HG03135 (cell line): ENCODE measurements around the gene HYDIN.
"Not testable (repeated sequence)": the region's sequence is repeated elsewhere in the genome, so short reads cannot be mapped to it uniquely, and the experiment has no call there.

Experiments used
- ATAC-seq: cut with Tn5 transposase; IDR thresholded peaks from one replicate; pipeline ENCODE4 v1.9.1; 2021; ENCODE audit warnings: mild to moderate bottlenecking, moderate library complexity; ENCODE audit not compliant: unreplicated experiment

The HYDIN gene

DNA sequence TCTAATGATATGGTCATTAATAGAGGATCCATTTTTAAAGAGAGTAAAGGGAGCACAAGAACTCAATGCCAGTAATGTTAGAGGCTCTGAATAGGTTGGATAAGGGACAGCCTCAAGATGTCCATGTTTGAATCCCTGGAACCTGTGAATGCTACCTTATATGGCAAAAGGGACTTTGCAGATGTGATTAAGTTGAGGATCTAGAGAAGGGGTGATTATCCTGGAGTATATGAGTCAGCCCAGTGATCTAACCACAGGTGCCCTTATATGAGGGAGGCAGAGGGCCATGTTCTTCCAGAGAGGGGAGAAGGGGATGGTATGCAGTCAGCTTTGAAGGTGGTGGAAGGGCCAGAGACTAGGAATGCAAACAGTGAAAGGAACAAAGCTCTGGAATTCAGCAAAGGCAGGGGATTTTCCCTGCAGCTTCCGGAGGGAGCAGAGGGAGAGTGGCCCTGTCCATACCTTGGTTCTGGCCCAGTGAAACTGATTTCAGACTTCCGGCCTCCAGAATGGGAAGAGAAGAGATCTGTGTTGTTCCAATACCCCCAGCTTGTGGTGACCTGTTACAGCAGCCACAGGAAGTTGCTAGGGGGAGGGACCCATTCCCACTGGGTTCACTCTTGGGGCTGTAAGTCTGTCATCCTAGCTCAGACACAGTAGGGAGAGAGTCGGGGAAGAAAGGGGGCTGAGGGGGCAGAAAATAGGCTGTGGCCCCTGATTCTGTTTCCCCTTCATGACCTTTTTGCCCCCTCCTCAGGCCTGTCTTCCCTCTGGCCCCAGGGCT lies 220.9 kb downstream of the HYDIN start:
- ATAC-seq, result not testable (repeated sequence)

- not testable (repeated sequence) for ATAC-seq
These were observed 224.0 kb downstream of the HYDIN start for GRCh38 chr16:71006516-71006915.

DNA sequence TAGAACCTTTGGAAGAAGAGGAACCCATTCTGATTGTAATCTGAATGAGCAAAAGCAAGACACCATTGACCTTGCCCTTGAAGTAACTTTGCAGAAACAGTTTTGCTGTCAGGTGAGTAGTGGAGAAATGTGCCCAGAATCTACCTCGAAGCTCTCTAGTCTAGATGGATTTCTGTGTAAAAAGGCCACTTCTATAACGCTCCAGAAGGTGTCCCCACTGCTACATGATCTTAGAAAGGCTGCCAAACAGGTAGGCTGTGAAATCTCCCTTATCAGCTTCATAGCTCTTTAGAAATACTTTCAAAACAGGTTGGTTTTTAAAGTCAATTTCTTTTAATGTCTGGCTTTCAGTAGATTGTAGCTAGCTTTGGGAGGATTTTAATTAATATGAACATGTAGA lies 230.8 kb downstream of the HYDIN start:
- ATAC-seq, result not testable (repeated sequence)

GRCh38 chr16:70995799-70996198 lies 234.7 kb downstream of the HYDIN start:
- ATAC-seq, result not testable (repeated sequence)

- not testable (repeated sequence) for ATAC-seq
These were observed 238.0 kb downstream of the HYDIN start for GRCh38 chr16:70992511-70992910.

DNA sequence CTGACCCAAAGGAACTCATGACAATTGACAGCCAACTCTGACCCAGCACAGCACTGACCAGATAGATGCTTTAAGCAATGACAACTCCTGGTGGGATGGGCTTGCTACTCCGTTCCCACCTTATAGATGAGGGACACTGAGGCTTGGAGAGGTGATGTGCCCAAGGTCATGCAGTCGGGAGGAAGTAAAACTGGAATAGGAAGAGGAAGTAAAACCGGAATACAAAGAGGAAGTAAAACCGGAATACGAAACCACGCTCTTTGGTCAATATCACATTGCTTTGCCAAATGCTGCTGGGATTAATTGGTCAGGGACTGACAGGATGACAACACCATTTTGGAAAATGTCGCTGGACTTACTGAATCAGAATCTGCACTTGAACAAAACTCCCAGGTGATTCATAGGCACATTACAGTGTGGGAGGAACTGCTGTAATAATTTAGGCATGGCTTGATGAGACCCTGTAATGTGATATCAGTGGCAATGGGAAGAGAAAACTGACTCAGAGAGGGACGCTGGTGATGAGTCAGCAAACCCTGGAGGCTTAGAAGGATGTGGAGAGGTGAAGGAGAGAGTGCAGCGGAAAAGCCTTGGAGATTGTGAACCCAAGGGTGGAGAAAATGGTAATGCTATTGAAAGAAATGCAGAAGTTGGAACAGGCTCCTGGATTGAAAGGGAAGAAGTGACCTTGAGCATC lies 243.4 kb downstream of the HYDIN start:
- not testable (repeated sequence) for ATAC-seq

- ATAC-seq, result not testable (repeated sequence)
These were observed 245.8 kb downstream of the HYDIN start for GRCh38 chr16:70984675-70985074.

DNA sequence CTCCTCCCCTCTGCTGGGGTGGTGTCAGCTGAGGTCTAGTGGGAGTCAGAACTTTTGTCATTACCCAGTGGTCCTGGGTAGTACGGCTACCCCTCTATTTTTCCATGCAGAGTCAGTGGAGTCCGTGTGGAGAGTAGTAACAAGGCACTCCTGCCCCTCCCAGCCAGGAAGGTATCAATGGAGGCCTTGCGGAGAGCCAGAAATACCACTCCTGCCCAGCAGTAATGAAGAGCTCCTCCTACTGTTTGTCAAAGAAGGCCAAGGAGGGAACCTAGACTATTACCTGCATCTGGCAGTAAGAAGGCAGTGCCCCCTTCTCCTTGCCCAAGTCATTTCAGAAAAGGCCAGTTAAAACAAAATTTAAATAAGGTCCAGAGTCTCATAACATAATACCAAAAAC lies 262.2 kb downstream of the HYDIN start:
- not testable (repeated sequence) for ATAC-seq

GRCh38 chr16:70960169-70960568 lies 270.4 kb downstream of the HYDIN start:
- ATAC-seq, result not testable (repeated sequence)

DNA sequence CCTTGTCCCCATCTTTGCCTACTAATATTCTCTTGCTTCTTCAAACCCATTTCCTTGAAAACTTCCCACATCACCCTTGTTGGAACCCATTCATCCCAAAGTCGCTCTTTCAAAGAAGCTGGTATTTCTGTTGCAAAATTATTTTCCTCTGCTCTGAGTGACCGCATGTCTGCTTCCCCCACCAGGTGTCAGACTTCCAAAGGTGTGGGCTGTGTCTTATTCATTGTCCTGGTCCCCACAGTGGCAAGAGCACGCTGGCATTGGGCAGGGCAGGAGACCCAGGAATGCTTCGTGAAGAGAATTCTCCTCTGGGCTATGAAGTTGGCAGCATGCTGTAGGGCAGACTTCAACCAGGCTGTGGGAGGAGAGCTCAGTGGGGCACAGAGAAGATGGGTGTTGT lies 275.6 kb downstream of the HYDIN start:
- not testable (repeated sequence) for ATAC-seq

DNA sequence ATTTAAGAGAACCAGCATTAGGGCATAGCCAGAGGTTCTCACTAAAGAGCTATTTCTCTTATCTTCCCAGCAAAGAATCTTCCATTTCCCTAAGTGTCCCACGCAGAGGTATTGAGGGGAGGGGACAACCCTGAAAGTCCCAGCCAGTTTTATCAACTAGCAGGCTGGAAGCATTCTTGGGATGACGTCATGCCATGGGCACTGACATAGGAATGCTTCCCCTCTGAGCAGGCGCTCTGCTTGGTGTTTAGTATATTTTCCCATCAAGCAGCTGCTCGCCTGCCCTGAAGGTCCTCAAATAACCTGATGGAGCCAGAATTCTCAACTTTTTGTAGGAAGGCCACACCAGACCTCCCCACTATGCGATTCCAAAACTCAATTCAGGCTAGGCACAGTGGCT lies 276.7 kb downstream of the HYDIN start:
- ATAC-seq, result not testable (repeated sequence)

GRCh38 chr16:70943551-70943950 lies 287.0 kb downstream of the HYDIN start:
- ATAC-seq, result not testable (repeated sequence)

- not testable (repeated sequence) for ATAC-seq
These were observed 290.7 kb downstream of the HYDIN start for GRCh38 chr16:70939690-70940359.

DNA sequence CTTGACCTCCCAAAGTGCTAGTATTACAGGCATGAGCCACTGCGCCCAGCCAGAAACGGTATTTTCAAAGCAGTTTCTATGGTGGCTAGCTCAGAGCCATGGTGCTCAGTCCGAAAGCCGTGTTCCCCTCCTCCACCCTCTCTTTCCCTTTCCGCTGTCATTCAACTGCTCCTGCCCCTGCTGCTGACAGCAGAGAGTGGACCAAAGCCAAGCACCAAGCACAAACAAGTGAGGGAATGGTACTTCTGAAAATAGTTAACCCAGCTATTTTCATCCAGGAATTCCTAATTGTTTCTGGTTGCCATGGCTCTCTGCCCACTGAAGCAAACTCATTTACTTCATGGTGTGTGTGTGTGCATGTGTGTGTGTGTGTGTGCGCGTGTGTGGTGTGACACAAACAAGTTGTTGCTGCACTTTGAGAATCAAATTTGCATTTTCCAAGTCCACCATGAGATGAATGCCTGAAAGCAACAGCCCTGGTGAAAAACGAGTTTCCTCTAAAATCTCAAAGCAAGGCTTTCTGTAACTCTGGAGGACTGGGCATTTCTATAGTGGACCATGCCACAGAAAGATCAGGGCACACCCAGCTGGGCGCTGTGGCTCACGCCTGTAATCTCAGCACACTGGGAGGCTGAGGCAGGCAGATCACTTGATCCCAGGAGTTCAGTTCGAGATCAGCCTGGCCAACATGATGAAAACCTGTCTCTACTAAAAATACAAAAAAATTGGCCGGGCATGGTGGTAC lies 293.6 kb downstream of the HYDIN start:
- ATAC-seq, result not testable (repeated sequence)

DNA sequence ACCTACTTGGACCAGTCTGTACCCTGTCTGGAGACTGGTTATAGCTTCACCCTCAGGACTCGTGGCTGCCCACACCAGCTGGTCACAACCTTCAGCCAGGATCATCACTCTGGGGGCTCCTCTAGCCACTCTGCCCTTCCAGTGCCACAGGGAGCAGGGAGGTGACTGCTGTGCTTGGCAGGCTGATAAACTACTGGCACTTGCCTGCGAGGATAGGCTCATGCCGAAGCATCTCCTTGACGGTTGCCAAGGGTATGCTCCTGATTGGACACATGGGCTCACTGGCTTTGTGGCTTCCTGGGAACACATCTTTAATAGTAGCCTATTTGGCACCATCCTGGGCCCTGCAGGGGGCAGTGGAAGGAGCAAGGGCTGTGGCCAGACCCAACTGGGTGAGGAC lies 295.2 kb downstream of the HYDIN start:
- ATAC-seq, result not testable (repeated sequence)

GRCh38 chr16:70933746-70934145 lies 296.8 kb downstream of the HYDIN start:
- not testable (repeated sequence) for ATAC-seq

- ATAC-seq, result not testable (repeated sequence)
These were observed 299.8 kb downstream of the HYDIN start for GRCh38 chr16:70930757-70931156.

- not testable (repeated sequence) for ATAC-seq
These were observed 308.4 kb downstream of the HYDIN start for GRCh38 chr16:70922164-70922563.

GRCh38 chr16:70920661-70921060 lies 309.9 kb downstream of the HYDIN start:
- not testable (repeated sequence) for ATAC-seq

- not testable (repeated sequence) for ATAC-seq
These were observed 342.3 kb downstream of the HYDIN start for GRCh38 chr16:70888208-70888607.

DNA sequence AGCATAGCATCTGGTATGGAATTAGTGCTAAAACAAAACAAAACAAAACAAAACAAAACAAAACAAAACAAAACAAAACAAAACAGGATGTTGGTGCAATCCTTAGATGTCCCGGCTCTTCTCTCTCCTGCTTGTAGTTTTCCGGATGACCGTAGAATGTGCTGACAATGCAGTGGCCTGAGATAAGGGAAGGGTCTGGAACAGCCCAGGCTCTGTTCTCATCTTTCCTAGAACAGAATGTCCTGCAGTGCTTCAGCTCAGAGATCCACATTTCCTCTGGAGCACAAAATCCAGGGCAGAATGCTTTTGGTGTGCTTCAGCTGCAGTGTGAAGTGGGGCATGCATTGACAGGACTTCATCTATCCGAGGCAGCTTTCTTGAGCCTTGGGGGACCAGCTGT lies 345.9 kb downstream of the HYDIN start:
- ATAC-seq, result not testable (repeated sequence)
